HFFc6 (cell line): ENCODE measurements around the gene PANK2. TPM values are rescaled to one million over a fixed set of nuclear protein-coding genes. Genes with fewer than 3 reads are reported as not detected.

ENCODE experiments used
- DNase-seq: peaks from one replicate; pipeline ENCODE4 v3.0.0-alpha.2; 2018
- H3K27ac Mint-ChIP-seq: 2 replicates; pipeline ENCODE4 v1.8.0; 2020; ENCODE audit warnings: mild to moderate bottlenecking, mixed read lengths
- H3K27me3 Mint-ChIP-seq: 2 replicates; pipeline ENCODE4 v1.8.0; 2021; ENCODE audit warnings: mild to moderate bottlenecking, moderate library complexity, mixed read lengths; ENCODE audit not compliant: insufficient read depth
- H3K36me3 Mint-ChIP-seq: 2 replicates; pipeline ENCODE4 v1.8.0; 2021; ENCODE audit warnings: low read depth, mixed read lengths
- H3K4me1 Mint-ChIP-seq: 2 replicates; pipeline ENCODE4 v1.8.0; 2020; ENCODE audit warnings: low read depth, mixed read lengths
- H3K4me3 Mint-ChIP-seq: 2 replicates; pipeline ENCODE4 v1.8.0; 2020; ENCODE audit warnings: mild to moderate bottlenecking, moderate library complexity, mixed read lengths
- H3K9me3 Mint-ChIP-seq: 2 replicates; pipeline ENCODE4 v1.8.0; 2020; ENCODE audit warnings: mild to moderate bottlenecking, mixed read lengths
- CTCF ChIP-seq: fragments of 200-600 bp; sonication (generic); IDR thresholded peaks from 2 replicates; pipeline ENCODE4 v1.5.0; 2021; ENCODE audit warnings: antibody characterized with exemption, mild to moderate bottlenecking
- total RNA-seq, 6 experiments: library from RNA; stranded (reverse); fragmentation: NEBNext Ultra II Directional; extraction: Animal tissue kit (Norgen Biotek cat#: 25700); gene quantifications; 2 replicates in 1 of 6; 3 replicates in 5 of 6; pipeline ENCODE4 v1.2.3, GENCODE V29; 2021

The PANK2 gene
- total RNA-seq, 6 experiments from 2014 or later, result 34.5 to 40.7 (median 38.3) TPM

GRCh38 chr20:3871550-3872265 is 17.5 kb upstream of the PANK2 start:
- Mint-ChIP-seq H3K27ac (peak overlapping the region; percentile 80), H3K36me3 (peaks cover 23% of the 10 kb centered on the region), H3K27me3 (peaks cover 3% of the 10 kb centered on the region), H3K4me1 (peaks cover 28% of the 10 kb centered on the region), H3K4me3 (no peak overlapping the region), H3K9me3 (no peaks in the 10 kb centered on the region)
- DNase-seq, result peak; percentile 77
- no peak for TF ChIP-seq CTCF

- no peak for TF ChIP-seq CTCF
- Mint-ChIP-seq H3K27me3 (peaks cover 4% of the 10 kb centered on the region), H3K4me3 (no peak overlapping the region), H3K27ac (peak overlapping the region; percentile 2; the same call in 1 of the 2 replicates), H3K36me3 (peaks cover 28% of the 10 kb centered on the region), H3K9me3 (no peaks in the 10 kb centered on the region), H3K4me1 (peaks cover 34% of the 10 kb centered on the region)
- DNase-seq, result no peak
Observed at GRCh38 chr20:3873507-3873906, 15.7 kb upstream of the PANK2 start.

- H3K9me3 Mint-ChIP-seq, result no peaks in the 10 kb centered on the region
- peak overlapping the region; percentile 2; the same call in 1 of the 2 replicates for H3K27ac Mint-ChIP-seq
- H3K27me3 Mint-ChIP-seq, result peaks cover 5% of the 10 kb centered on the region
- no peak for DNase-seq
- no peak overlapping the region for H3K4me3 Mint-ChIP-seq
- H3K36me3 Mint-ChIP-seq, result peaks cover 29% of the 10 kb centered on the region
- H3K4me1 Mint-ChIP-seq, result peaks cover 36% of the 10 kb centered on the region
- TF ChIP-seq CTCF, result no peak
Observed at GRCh38 chr20:3874194-3874844, 14.9 kb upstream of the PANK2 start.

GRCh38 chr20:3875378-3875974 is 13.7 kb upstream of the PANK2 start:
- no peak for TF ChIP-seq CTCF
- H3K27ac Mint-ChIP-seq, result no peak overlapping the region
- no peak overlapping the region for H3K4me3 Mint-ChIP-seq
- H3K27me3 Mint-ChIP-seq, result peaks cover 3% of the 10 kb centered on the region
- H3K4me1 Mint-ChIP-seq, result peaks cover 32% of the 10 kb centered on the region
- no peak for DNase-seq
- no peaks in the 10 kb centered on the region for H3K9me3 Mint-ChIP-seq
- H3K36me3 Mint-ChIP-seq, result peaks cover 27% of the 10 kb centered on the region

- no peak for TF ChIP-seq CTCF
- Mint-ChIP-seq H3K36me3 (peaks cover 22% of the 10 kb centered on the region), H3K27me3 (peaks cover 2% of the 10 kb centered on the region)
Observed at GRCh38 chr20:3876000-3876399, 13.2 kb upstream of the PANK2 start.

More at GRCh38 chr20:3876000-3876399, 13.2 kb upstream of the PANK2 start:
- Mint-ChIP-seq H3K9me3 (no peaks in the 10 kb centered on the region), H3K4me3 (no peak overlapping the region), H3K4me1 (peaks cover 27% of the 10 kb centered on the region), H3K27ac (no peak overlapping the region)
- no peak for DNase-seq
